HTERT RPE-1 (cell line): ENCODE measurements around the gene NID1.
"Not testable (repeated sequence)": the region's sequence is repeated elsewhere in the genome, so short reads cannot be mapped to it uniquely, and the experiment has no call there.

Experiments used
- in situ Hi-C: fragments of 300-500 bp; cut with MboI; formaldehyde crosslinking; loops from 4 replicates; pipeline ENCODE4 v1.14.3; 2020; ENCODE audit warnings: low sequenced_read_pairs

NID1 gene

DNA sequence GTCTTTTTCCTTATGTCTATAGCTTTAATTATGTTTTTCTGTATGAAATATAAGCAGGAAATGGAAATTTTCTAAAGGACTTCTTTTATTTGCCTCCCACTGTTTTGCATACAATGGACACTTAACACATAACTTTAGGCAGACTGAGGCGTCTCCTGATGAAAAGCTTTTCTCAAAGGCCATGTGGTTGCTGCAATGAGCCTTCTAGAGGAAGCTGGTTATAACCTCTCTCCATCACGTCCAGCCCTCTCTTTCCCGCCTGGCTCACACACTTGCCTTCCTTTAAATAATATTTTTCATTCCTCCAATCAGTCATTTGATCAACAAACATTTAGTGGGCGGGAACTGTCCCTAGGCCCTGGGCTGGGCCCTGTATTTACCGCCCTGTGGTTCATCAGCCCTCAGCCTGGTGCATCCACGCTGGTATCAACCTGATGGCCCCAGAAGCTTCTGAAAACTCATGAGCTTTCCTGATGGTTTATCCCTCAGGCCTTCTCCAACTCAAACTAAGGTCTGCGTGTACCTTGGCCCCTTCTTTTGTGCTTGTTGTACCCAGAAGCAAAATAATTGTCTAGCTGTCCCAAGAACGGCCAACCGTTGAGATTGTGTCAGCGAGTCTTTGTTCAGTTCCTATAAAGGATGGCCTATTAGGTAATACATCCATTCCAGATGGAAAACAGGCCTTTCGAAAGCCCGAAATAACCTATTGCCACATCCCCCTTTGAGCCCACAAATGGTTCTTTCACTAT is 122.8 kb downstream of the NID1 start:
- in situ Hi-C loops, result no loop called here

DNA sequence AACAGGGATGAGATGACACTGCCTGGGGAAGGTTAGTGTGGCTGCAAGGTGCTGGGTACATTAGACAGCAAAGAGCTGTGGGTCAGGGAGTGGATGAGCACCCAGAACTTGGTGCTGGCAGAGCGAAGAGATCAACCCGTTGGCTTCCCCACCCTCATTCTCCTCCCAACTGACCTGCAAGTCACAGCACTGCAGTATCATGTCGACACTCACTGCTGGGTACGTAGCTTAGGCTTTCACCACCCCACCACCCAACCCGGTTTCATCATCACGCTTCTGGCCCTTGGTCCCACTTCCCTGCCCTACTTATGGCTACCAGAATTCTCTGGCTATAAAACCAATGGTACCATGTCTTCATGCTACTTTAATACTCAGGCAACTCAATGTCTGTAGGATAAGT is 124.6 kb downstream of the NID1 start:
- in situ Hi-C loops, result no loop called here

DNA sequence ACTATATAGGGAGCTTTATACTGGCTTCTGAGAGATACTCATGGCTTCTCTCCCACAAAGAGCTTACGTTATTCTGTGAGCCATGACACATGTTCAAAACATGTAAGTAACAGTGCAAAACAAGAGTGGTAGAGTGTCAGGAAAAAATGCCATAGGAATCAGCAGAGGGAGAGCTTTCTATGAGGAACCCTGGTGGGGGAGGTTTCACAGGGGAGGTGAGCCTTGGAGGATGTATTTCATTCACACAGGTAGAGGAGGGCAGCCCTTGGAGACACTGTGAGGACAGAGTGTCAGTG is 125.5 kb downstream of the NID1 start:
- in situ Hi-C loops, result no loop called here

DNA sequence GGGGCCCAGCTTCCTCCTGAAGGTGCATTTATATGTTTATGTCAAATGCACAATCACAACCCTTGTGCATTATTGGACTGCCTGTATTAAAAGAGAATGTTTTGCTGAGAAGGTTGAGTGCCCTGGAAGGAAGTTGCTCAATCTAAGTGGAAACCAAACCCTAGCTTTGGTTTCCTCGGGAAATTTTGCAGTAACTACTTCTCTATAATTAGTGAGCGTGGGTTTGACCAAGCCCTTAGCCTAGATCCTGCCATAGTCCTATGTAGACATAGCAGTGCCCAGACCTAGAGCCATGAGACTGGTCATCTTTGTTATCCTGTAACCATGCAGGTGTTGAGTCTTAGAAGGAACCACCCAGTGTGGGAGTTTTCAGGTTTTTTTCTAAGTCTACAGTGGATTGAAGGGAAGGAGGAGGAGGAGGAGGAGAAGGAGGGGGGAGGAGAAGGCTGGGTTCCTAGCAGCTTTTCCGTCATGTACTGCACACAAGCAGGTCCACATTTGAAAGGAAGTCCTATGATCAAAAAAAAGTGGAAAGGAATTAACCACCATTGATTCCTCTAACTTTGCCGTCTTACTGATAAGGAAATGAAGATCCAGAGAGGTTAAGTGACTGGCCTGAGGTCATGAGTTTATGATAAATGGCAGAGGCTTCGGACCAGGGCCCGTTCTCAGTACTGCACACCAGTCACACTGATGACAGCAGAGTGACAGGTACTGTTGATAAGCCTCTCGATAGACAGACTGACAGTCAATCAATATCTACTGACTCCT is 126.0 kb downstream of the NID1 start:
- in situ Hi-C loops, result no loop called here

DNA sequence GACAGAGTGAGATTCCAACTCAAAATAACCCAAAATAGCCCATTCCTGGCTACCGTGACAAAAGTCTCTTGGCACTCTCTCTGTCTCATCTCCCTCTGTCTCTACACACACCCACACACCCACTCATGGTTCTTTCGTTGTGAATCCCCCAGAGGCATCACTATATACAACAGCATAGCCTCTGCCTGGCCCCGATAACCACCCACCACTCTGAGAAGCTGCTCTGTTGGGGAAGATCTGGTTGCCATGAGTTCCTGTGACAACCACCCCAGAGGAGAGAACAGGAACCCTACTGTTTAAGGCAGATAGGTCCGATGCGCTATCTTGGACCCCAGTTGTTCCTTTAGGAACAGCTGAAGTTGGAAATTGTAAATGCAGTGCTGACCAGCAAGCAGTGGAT is 127.8 kb downstream of the NID1 start:
- in situ Hi-C loops, result no loop called here

DNA sequence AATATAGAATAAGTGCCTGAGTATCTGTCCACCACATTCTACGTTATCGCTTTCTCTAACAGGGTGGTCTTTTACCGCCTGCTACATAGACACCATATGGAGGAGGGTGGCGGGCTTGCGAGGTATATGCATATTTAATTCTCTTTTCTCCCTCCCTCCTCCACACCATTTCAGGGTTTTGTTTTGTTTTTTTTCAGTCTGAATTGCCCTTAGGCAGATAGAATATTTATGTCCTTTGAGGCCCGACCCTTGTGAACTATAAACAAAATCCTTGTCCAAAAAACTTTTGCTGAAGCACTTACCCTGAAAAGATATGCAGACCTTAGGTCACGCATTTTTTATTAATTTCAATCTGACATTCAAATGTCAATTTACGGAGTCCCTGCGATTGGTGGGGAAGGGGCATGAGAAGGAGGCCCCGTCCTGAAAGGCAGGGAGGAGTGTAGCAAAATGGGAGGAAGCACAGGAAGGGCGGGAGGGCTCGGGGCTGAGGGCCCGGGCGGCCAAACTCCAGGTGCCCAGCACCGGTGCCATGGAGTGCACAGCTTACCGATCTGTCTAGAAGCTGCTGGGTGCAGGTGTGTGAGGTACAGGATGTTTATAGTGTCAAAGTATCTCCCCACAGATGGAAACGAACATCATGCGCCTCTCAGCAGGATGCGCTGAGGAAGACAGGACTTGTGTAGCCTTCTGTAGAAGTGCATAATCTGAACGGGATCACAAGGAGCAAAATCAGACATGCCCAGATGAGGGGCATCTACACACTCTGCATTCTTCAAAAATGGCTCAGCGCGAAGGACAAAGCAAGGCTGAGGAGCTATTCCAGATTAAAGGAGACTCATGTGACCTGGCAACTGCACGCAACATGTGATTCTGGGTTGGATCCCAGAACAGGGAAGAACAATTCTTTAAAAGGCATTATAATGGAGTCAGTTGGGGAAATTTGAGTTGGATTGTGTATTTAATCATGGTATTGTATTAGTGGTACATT is 129.4 kb downstream of the NID1 start:
- in situ Hi-C loops, result no loop called here

DNA sequence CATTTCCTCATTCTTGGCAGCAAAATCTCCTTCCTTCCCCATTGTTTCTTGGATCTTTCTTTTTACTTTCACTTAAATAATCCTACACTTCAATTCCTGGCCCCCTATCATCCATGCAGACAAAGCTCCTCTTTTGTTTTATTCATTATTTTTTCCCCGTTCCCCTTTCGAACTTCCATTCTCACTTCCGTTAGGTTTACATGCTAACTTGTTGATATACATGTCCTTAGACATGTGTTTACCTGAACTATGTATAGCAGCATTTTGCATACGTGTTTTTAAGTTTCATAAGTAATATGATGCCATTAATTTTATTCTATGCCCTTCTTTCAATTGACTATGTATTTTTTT is 131.1 kb downstream of the NID1 start:
- in situ Hi-C loops, result no loop called here

DNA sequence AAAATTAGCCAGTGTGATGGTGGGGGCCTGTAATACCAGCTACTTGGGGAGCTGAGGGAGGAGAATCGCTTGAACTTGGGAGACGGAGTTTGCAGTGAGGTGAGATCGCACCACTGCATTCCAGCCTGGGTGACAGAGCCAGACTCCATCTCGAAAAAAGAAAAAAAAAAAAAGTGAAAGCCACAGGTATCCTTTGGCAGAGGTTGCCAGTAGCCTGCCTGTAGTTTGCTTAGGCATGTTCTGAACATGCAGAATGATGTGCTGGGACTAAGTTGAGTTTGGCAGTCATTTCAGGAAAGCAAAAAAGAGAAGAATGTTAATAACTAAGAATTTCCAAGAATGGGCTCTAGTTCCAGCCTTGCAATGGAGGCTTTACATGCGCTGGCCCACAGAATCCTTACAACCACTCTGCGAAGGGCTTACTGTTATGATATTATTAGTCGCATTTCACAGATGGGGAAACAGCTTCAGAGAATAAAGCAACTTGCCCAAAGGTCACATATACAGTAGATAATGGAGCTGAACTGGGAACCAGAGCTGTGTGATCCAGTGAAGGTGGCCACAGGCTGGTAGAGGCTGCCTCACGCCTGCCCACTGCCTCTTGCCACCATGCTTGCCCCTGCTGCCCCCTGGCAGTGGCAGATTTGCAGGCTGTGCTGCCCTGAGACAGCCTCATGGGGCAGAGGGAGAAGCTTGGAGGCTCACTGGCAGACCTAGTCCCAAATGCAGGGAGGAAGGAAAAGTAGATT is 131.7 kb downstream of the NID1 start:
- in situ Hi-C loops, result no loop called here

DNA sequence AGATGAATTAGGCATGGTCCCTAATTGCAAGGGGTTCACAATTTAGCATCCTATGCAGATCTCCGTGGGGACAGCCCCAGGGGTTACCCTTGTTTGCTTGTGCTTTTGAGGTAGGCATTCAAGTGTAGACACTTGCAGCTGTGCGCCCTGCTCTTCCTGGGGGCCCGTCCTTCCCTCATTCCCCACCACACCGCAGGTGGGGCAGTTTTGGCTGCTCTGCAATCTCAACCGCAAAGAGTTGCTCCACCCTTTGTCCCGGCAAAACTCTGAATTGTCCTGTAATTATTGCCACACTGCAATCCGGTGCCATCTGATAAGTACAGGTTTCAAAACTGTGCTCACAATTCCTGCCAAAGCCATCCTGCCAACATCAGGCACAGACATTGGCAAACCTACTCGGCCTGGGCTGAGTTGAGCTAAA is 132.8 kb downstream of the NID1 start:
- in situ Hi-C loops, result no loop called here

DNA sequence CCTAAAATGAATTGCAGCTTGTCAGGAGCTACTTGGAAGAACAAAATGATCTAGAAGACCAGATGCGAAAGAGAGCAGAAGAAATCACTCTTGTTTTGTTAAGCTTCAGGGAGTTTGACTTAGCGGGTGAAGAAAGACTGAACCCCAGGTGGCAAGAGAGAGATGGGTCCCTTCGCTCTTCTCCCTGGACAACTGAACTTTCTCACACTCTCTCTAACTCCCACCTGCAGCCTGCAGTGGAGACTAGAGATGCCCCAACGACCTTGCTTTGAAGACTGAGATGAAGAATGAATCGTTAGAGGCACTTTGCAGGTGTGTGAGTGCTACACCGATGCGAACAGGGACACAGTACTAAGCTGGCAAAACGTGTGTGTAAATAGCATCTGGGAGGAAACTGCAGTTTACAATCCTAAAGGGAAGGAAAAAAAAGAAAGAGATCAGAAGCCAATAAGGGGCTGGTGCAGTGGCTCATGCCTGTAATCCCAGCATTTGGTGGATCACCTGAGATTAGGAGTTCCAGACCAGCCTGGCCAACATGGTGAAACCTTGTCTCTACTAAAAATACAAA is 133.6 kb downstream of the NID1 start:
- in situ Hi-C loops, result no loop called here

DNA sequence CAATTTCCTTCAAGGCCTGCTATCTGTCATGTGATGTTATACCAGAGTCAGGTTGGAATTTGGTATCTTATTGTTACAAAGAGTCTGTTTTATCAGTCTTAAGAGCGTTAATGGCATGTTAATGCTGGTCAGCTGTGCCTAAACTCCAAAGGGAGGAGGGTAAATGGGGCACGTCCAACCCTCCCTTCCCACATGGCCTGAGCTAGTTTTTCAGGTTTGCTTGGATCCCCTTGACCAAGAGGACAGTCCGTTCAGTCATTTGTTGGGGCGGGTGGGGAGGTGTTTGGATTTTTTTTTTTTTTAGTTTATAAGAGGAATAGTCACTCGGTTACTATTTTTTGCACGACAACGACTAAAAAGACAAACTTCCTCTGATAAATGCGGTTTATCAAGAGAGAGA is 134.3 kb downstream of the NID1 start:
- in situ Hi-C loops, result no loop called here

DNA sequence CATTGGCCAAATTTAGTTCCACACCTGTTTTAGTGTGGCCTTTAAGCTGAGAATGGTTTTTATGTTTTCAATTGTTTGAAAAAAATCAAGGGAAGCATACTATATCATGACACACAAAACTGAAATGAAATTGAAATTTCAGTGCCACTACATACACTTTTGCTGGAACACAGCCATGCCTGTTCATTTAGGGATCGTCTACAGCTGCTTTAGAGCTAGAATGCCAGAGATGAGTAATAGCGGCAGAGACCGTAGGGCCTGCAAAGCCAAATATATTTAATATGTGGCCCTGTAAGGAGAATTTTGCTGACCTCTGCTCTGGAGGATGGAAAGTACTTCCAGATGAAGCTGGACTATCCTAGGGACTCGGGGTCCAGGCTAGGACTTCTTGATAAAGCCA is 135.7 kb downstream of the NID1 start:
- in situ Hi-C loops, result no loop called here

DNA sequence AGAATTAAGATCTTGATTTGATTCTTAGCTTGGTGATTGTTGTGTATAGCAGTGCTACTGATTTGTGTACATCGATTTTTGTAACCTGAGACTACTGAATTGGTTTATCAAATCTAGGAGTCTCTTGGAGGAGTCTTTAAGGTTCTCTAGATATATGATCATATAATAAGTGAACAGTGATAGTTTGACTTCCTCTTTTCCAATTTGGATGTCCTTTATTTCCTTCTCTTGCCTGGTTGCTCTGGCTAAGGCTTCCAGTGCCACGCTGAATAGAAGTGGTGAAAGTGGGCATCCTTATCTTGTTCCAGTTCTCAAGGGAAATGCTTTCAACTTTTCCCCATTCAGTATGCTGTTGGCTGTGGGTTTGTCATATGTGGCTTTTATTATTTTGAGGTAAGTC is 136.7 kb downstream of the NID1 start:
- in situ Hi-C loops, result no loop called here

DNA sequence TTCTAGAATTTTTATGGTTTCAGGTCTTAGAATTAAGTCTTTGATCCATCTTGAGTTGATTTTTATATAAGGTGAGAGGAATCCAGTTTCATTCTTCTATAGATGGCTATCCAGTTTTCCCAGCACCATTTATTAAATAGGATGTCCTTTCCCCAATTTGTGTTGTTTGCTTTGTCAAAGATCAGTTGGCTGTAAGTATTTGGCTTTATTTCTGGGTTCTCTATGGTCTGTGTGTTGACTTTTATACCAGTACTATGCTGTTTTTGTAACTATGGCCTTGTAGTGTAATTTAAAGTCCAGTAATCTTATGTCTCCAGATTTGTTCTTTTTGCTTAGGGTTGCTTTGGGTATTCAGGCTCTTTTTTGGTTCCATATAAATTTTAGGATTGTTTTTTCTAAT is 137.3 kb downstream of the NID1 start:
- in situ Hi-C loops, result not testable (repeated sequence)
